Activated T-cell treated with anti-CD3 and anti-CD28 coated beads, Interleukin-2, amount 50 U/mL, for 4 hours (primary cell): ENCODE results near the gene EMP1. TPM values are rescaled to one million over a fixed set of nuclear protein-coding genes. Genes with fewer than 3 reads are reported as not detected.
A peak's percentile ranks its signal among the peaks of the same experiment; 100 is the strongest.

Experiments used
- ATAC-seq, 2 donors: fragments of 200-7000 bp; cut with Tn5 transposase; one replicate each; pipeline ENCODE4 v1.10.0; 2021
- DNase-seq: peaks from one replicate; pipeline ENCODE4 v3.0.0-alpha.2; 2020
- H3K27me3 Mint-ChIP-seq: one replicate; pipeline ENCODE4 v1.8.0; 2021; ENCODE audit warnings: low read depth, mixed read lengths
- H3K36me3 Mint-ChIP-seq: one replicate; pipeline ENCODE4 v1.8.0; 2022; ENCODE audit warnings: mixed read lengths; ENCODE audit not compliant: insufficient read depth
- H3K4me1 Mint-ChIP-seq: one replicate; pipeline ENCODE4 v1.8.0; 2021; ENCODE audit warnings: low read depth, mixed read lengths
- H3K4me3 Mint-ChIP-seq: one replicate; pipeline ENCODE4 v1.8.0; 2021; ENCODE audit warnings: mild to moderate bottlenecking, moderate library complexity, mixed read lengths
- H3K9me3 Mint-ChIP-seq: one replicate; pipeline ENCODE4 v1.8.0; 2021; ENCODE audit warnings: mixed read lengths
- total RNA-seq, 3 donors: library from RNA; stranded (reverse); gene quantifications; one replicate each; pipeline ENCODE4 v1.2.1, GENCODE V29; 2021

EMP1 gene
- total RNA-seq, 3 donors from 2014 or later, result 8.9 to 22.5 (median 17.2) TPM

DNA sequence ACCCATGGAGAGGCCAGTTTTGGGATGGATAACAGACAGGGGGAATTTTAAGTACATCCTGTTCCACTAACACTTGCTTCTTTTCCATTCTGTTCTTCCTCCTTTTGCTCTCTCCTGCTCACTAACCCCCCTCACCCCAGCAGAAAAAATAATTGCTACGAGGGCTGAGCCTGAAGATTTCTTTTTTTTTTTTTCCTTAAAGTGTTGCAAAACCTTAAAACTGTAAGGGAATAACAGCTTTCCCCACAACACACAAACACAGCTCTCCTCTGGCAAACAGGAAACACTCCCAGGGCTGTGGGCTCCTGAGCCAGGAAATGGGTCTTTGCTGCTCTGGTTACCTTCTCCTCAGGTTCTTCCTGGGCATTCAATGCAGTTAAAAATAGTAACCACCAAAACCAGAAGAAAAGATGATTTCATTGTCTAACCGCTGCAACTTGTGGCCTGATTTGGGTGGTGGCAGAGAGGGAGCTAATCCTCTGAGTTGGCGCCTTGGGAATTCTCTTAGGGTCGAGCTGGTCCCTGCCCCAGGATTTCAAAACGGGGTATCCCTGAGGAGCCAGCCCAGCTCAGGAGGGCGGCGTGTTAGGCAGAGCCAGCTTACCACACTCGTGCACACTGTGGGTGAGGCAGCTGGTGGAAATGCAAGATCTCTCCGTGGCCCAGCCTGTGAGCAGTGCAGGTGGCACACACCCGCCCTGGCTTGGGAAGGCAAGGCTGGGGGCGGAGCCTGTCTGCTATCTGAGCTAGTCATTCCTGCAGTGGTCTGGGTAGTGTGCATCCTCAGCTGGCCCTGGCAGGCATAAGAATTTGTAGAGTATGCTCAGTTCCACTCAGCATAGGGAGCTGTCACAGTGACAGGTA lies 17.1 kb upstream of the EMP1 start:
- H3K4me1 Mint-ChIP-seq, result peaks cover 23% of the 10 kb centered on the region
- no peaks in the 10 kb centered on the region for H3K9me3 Mint-ChIP-seq
- ATAC-seq (peak; percentile 89 to 92), DNase-seq (peak; percentile 57)
- peak overlapping the region; percentile 58 for H3K4me3 Mint-ChIP-seq
- H3K36me3 Mint-ChIP-seq, result no peaks in the 10 kb centered on the region
- H3K27me3 Mint-ChIP-seq, result peaks cover 8% of the 10 kb centered on the region

DNA sequence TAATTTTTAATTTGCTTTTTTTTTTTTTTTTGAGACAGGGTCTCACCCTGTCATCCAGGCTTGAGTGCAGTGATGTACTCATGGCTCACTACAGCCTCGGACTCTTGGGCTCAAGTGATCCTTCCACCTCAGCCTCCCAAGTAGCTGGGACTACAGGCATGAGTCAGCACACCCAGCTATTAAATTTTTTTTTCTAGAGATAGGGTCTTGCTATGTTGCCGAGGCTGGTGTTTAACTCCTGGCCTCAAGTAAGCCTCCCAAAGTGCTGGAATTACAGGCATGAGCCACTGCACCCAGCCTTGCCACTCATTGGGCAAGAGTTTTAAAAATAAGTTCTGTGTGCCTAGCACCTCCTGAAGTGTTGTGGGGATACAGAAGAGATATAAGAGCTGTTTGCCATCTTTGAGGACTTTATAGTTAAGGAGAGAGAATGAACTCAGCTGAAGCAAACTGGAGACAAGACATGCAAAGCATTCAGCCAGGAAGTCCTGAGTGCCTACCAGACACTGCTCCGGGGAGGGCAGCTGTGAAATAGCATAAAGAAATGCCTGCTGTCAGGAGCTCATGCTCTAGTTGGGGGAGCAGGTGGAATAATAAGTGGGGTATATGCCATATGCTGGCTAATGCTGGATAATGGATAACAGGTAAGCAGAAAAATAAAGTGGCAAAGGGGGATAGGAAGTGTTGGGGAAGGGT lies 15.0 kb upstream of the EMP1 start:
- DNase-seq, result no peak
- Mint-ChIP-seq H3K36me3 (no peaks in the 10 kb centered on the region), H3K27me3 (peaks cover 8% of the 10 kb centered on the region), H3K4me1 (peaks cover 23% of the 10 kb centered on the region), H3K4me3 (no peak overlapping the region), H3K9me3 (no peaks in the 10 kb centered on the region)
- ATAC-seq, result no peak

DNA sequence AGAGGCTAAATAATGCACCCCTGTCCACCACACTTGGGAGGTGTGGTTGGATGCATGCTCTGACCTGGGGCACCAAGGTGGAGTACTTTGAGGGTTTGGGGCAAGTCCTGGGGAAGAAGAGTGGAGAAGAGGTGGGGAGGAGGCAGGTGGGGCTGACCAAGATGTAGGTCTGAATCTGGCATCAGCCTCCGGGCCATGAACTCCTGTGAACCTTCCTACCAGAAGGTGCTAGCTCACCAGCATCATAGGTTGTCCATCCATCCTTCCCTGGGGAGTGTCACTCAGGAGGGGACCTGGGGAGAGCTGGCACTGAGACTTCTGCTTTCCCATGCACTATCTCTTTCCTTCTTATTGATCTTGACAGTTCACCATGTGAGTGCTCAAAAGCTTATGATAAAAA lies 13.6 kb upstream of the EMP1 start:
- H3K36me3 Mint-ChIP-seq, result no peaks in the 10 kb centered on the region
- peaks cover 20% of the 10 kb centered on the region for H3K4me1 Mint-ChIP-seq
- no peaks in the 10 kb centered on the region for H3K9me3 Mint-ChIP-seq
- no peak for DNase-seq
- ATAC-seq, result no peak
- H3K27me3 Mint-ChIP-seq, result peaks cover 8% of the 10 kb centered on the region
- no peak overlapping the region for H3K4me3 Mint-ChIP-seq

DNA sequence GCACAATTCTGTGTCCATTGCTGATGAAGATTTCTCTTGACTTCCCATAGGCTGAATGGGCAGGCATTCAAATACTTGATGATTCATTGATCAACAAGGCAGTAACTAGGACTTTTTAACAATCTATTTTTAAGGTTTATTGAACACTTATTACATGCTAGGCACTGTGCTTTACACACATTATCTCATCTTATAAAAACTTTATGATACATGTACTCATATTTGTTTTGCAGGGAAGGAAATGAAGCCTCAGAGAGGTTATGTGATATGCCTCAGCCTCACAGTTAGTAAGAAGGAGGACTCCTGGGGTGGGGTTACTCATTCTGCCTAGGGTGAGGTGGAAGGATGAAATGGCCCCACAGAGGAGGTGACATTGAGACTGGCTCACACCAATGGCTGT lies 12.9 kb upstream of the EMP1 start:
- H3K4me1 Mint-ChIP-seq, result peaks cover 15% of the 10 kb centered on the region
- ATAC-seq, result peak; percentile 41 to 54
- H3K4me3 Mint-ChIP-seq, result no peak overlapping the region
- H3K36me3 Mint-ChIP-seq, result no peaks in the 10 kb centered on the region
- no peak for DNase-seq
- H3K27me3 Mint-ChIP-seq, result peaks cover 8% of the 10 kb centered on the region
- no peaks in the 10 kb centered on the region for H3K9me3 Mint-ChIP-seq

DNA sequence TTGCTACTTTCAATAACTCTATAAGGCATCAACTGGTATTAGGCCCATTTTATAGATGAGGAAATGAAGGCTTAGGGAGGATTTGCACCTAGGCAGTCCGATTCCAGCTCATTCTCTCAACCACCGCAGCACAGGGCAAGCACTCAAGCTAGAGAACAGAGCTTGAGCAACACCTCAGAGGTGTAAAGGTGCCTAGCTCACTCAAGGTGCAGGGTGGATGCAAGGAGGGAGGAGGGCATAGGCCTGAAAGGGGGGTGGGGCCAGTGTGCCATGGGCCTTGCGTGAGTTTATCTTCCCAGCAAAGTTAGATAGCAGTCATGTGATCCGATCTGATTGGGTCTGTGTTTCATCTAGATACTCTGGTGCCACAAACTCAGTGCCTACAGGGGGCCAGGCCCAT lies 10.2 kb upstream of the EMP1 start:
- Mint-ChIP-seq H3K27me3 (peaks cover 3% of the 10 kb centered on the region), H3K36me3 (no peaks in the 10 kb centered on the region), H3K4me1 (no peaks in the 10 kb centered on the region), H3K9me3 (no peaks in the 10 kb centered on the region), H3K4me3 (no peak overlapping the region)
- DNase-seq (no peak), ATAC-seq (no peak)

DNA sequence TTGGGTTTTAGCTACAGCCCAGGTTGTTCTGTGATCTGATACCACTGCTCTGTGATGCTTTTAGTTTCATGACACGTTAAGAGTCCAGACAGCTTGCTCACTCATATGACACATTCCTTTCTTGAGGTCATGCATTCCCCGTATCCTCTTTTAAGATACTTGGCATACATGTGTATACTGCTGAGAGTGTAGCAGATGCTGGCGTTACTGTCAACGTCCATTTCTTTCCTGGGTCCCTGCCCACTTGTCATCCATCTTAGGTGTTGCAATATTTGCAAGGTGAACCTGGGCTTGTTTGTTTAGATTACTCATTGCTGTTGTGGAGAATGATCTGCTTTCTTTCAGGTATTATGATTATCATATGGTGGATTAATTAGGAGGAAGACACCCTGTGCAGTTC lies 9.1 kb upstream of the EMP1 start:
- ATAC-seq (no peak), DNase-seq (no peak)
- no peaks in the 10 kb centered on the region for H3K36me3 Mint-ChIP-seq
- no peaks in the 10 kb centered on the region for H3K27me3 Mint-ChIP-seq
- no peak overlapping the region for H3K4me3 Mint-ChIP-seq
- no peaks in the 10 kb centered on the region for H3K4me1 Mint-ChIP-seq
- H3K9me3 Mint-ChIP-seq, result no peaks in the 10 kb centered on the region

DNA sequence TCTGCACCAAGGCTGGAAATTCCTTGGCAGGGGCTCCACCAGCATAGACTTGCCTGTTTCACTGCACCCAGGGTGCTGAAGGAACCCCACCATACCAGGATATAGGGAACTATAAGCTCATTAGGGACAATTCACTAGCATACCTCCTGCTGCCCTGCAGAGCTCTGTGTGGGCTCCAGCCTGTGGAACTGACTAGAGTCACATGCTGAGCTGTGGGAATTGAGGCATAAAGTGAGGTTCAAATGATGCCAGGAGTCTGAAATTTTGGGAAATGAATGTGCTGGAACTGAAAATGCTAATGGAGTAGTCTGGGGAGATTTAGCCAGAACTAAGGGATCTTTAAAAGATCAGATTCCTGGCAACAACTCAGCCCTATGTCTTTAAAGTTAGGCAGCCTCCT lies 7.3 kb upstream of the EMP1 start:
- Mint-ChIP-seq H3K27me3 (no peaks in the 10 kb centered on the region), H3K4me1 (no peaks in the 10 kb centered on the region), H3K9me3 (no peaks in the 10 kb centered on the region), H3K36me3 (no peaks in the 10 kb centered on the region), H3K4me3 (no peak overlapping the region)
- no peak for DNase-seq
- ATAC-seq, result no peak

DNA sequence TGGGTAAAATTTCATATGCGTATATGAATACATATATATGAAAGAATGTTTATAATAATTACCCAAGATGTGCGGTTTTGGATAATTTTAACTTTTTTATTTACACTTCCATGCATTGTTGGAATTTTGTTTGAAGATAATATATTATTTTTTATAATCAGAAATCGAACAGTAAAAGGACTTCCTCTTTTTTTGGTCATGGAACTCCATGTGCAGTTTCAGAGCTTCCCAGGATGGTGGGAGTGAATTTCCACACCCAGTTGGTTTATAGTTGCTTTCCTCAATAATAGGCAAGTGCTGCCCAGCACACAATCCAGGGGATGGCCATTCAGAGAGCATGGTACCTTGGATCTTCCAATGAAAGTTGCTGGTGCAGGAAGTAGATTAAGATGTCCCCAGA lies 6.3 kb upstream of the EMP1 start:
- ATAC-seq, result no peak
- Mint-ChIP-seq H3K36me3 (no peaks in the 10 kb centered on the region), H3K4me3 (no peak overlapping the region), H3K4me1 (peaks cover 2% of the 10 kb centered on the region), H3K9me3 (no peaks in the 10 kb centered on the region), H3K27me3 (no peaks in the 10 kb centered on the region)
- no peak for DNase-seq

DNA sequence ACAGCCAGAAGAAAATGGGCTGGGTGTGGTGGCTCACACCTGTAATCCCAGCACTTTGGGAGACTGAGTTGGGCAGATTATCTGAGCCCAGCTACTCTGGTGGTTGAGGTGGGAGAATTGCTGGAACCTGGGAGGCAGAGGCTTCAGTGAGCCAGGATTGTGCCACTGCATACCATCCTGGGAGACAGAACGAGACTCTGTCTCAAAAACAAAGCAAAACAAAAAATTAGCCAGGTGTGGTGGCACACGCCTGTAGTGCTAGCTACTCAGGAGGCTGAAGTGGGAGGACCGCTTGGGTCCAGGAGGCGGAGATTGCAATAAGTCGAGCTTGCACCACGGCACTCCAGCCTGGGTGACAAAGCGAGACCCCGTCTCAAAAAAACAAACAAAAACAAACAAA lies 3.8 kb upstream of the EMP1 start:
- DNase-seq (no peak), ATAC-seq (no peak)
- Mint-ChIP-seq H3K9me3 (no peaks in the 10 kb centered on the region), H3K27me3 (no peaks in the 10 kb centered on the region), H3K36me3 (no peaks in the 10 kb centered on the region), H3K4me3 (no peak overlapping the region), H3K4me1 (peaks cover 26% of the 10 kb centered on the region)

DNA sequence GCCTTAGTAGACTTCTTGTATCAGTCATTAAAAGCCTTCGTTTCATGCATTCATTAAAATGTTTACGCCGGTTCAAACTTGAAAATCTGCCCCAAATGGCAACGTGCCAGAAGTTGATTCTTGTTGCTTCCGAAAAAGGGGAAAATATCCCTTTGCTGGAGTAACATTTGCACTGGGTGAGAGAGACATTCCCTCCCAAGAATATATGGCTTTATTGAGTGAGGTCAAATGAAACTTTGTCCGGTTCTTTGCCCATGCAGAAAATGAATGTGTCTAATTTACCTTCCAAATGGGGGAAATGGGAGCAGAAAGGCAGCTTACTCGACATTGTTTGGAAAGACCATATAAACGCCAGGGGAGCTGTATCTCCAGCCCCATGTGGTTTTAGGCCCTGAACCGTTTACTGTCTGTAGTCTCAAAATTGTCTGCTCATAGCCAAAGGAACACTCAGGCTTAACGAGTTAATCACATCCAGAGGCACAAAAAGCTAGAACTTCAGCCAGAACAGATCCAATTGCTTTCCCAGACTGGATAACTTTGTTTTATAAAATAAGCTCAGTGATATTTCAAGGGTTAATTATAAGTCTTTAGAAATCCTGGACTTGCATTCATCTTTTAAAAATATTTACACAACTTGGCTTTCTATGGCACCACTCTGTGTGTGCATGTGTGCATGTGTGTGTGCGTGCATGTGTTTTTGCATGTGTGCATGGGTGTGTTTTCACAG lies 2.9 kb upstream of the EMP1 start:
- no peaks in the 10 kb centered on the region for H3K27me3 Mint-ChIP-seq
- ATAC-seq (no peak), DNase-seq (no peak)
- H3K4me1 Mint-ChIP-seq, result peaks cover 32% of the 10 kb centered on the region
- H3K4me3 Mint-ChIP-seq, result no peak overlapping the region
- H3K9me3 Mint-ChIP-seq, result no peaks in the 10 kb centered on the region
- H3K36me3 Mint-ChIP-seq, result no peaks in the 10 kb centered on the region

DNA sequence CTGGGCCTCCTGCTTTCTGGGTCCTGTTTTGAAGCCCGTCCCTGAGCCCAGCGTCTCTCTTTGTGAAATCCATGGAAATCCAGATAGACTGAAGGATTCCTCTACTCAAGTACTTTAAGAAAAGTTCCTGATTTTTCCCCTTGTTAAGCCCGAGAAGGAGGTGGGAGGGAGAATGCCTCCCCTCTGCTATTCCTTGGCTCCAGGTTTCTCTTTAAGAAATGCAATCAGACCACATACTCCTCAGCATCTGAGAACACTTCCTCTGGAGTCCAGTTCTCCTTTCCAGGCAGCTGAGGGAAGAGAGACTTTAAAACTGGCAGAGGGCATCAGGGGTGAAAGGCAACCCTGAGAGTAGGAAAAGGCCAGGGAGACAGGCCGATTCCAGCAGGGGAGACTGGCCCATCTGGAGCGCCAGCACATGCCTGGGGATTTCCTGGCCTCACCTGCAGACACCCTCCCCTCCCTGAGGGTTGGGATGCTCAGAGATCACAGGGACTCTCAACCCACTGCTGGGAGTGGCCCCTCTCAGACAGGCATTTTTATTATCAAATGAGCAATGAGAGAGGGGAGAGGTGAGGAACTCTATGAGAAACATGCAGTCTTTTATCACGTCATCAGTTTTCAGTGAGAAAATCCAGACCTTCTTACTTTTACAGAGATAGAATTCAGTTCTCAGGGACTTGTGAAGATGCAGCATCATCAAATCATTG lies 2.0 kb upstream of the EMP1 start:
- no peak overlapping the region for H3K4me3 Mint-ChIP-seq
- H3K27me3 Mint-ChIP-seq, result no peaks in the 10 kb centered on the region
- ATAC-seq (no peak), DNase-seq (no peak)
- H3K9me3 Mint-ChIP-seq, result no peaks in the 10 kb centered on the region
- no peaks in the 10 kb centered on the region for H3K36me3 Mint-ChIP-seq
- peaks cover 35% of the 10 kb centered on the region for H3K4me1 Mint-ChIP-seq

DNA sequence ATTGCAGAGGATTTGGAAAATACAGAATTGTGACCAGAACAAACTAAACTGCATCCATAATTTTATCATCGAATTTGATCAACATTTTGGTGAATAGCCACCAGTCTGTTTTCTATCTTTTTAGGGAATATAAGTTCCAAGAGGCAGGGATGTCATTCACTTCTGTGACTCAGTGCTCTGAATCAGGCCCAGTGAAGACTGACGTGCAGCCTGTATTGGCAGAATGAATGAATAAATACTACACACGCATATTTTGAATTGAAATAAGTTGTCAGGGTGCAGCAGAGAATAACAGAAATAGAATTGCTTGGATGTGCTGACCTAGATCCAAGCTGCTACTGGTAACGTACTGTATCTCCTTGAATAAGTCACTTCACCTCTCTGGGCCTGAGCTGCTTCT lies 1.3 kb upstream of the EMP1 start:
- ATAC-seq (no peak), DNase-seq (no peak)
- H3K4me3 Mint-ChIP-seq, result no peak overlapping the region
- H3K4me1 Mint-ChIP-seq, result peaks cover 35% of the 10 kb centered on the region
- H3K9me3 Mint-ChIP-seq, result no peaks in the 10 kb centered on the region
- no peaks in the 10 kb centered on the region for H3K27me3 Mint-ChIP-seq
- no peaks in the 10 kb centered on the region for H3K36me3 Mint-ChIP-seq

DNA sequence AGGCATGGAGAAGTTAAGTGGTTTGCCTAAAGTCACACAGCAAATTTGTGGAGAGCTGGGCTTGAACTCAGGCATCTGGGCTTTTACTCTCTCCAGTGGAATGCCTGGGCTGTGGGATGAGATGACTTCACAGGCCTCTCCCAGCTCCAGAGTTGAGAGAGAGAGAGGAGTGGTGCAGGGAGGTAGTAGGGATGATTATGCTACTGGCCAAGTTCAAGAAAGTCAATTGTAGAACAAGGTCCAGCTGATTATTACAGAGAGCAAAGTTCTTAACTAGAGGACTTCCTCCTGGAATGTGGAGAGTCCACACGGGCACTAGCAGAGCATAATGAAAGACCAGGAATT lies 769 bp upstream of the EMP1 start:
- Mint-ChIP-seq H3K27me3 (no peaks in the 10 kb centered on the region), H3K4me1 (peaks cover 35% of the 10 kb centered on the region), H3K9me3 (no peaks in the 10 kb centered on the region), H3K4me3 (no peak overlapping the region), H3K36me3 (no peaks in the 10 kb centered on the region)
- ATAC-seq (no peak), DNase-seq (no peak)

DNA sequence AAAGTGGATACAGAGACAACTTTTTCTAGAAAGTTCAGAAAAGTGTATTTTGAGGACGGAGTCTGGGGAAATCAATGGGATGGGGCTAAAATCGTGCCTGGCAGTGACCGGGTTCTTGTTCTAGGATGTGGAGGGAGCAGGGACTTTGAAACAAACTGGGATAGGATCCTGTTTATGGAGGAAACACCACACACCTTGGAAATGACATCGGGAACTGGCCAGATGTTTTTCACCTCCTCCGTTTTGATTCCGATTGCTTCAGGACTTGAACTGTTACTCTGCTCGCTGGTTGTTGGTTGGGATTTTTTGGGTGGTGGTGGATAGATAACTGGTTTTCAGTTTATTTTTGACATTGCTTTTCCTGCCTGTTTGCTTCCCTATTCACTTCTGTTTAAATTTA lies 506 bp downstream of the EMP1 start:
- Mint-ChIP-seq H3K36me3 (no peaks in the 10 kb centered on the region), H3K9me3 (no peaks in the 10 kb centered on the region), H3K4me1 (peaks cover 35% of the 10 kb centered on the region), H3K4me3 (peak overlapping the region; percentile 82), H3K27me3 (no peaks in the 10 kb centered on the region)
- ATAC-seq (no peak), DNase-seq (no peak)
